Naive B cell (primary cell): ENCODE measurements around the gene WHRN. TPM values are rescaled to one million over a fixed set of nuclear protein-coding genes. Genes with fewer than 3 reads are reported as not detected.

Experiments used
- ATAC-seq, 2 donors: fragments of 150-1000 bp; cut with Tn5 transposase; 2 replicates each; pipeline ENCODE4 v1.10.0; 2021; ENCODE audit warnings: low read depth in 2 of 2, mild to moderate bottlenecking in 2 of 2, moderate library complexity in 2 of 2
- DNase-seq: peaks from one replicate; pipeline ENCODE4 v3.0.0; 2022
- H3K27ac Mint-ChIP-seq, 6 donors: one replicate each; pipeline ENCODE4 v1.8.0; 2020 to 2022; ENCODE audit warnings: mild to moderate bottlenecking in 6 of 6, mixed read lengths in 6 of 6, moderate library complexity in 5 of 6, inconsistent platforms in 2 of 6
- H3K27me3 Mint-ChIP-seq, 3 donors: one replicate each; pipeline ENCODE4 v1.8.0; 2021 to 2022; ENCODE audit warnings: mixed read lengths in 3 of 3, mild to moderate bottlenecking in 1 of 3
- H3K36me3 Mint-ChIP-seq, 2 donors: one replicate each; pipeline ENCODE4 v1.8.0; 2020 to 2022; ENCODE audit warnings: mixed read lengths in 2 of 2, inconsistent platforms in 1 of 2, mild to moderate bottlenecking in 1 of 2
- H3K4me1 Mint-ChIP-seq, 3 donors: one replicate each; pipeline ENCODE4 v1.8.0; 2020 to 2022; ENCODE audit warnings: mixed read lengths in 3 of 3, inconsistent platforms in 1 of 3, mild to moderate bottlenecking in 1 of 3, moderate library complexity in 1 of 3
- H3K4me3 Mint-ChIP-seq, 8 donors: one replicate each; pipeline ENCODE4 v1.8.0; 2020 to 2022; ENCODE audit warnings: mild to moderate bottlenecking in 8 of 8, mixed read lengths in 8 of 8, moderate library complexity in 8 of 8, inconsistent platforms in 2 of 8
- H3K9me3 Mint-ChIP-seq, 7 donors: one replicate each; pipeline ENCODE4 v1.8.0; 2020 to 2022; ENCODE audit warnings: mixed read lengths in 7 of 7, mild to moderate bottlenecking in 5 of 7, inconsistent platforms in 2 of 7, moderate library complexity in 1 of 7
- polyA plus RNA-seq, 6 donors: library from polyadenylated mRNA; unstranded; fragments of 300-500 nt; fragmentation: Illumina TruSeq; gene quantifications; one replicate each; pipeline ENCODE4 v1.2.3, GENCODE V29; 2021; ENCODE audit warnings: low read depth in 6 of 6

WHRN gene
- polyA plus RNA-seq, 6 donors from 2014 or later = 0.27 to 2.0 (median 0.95) TPM

DNA sequence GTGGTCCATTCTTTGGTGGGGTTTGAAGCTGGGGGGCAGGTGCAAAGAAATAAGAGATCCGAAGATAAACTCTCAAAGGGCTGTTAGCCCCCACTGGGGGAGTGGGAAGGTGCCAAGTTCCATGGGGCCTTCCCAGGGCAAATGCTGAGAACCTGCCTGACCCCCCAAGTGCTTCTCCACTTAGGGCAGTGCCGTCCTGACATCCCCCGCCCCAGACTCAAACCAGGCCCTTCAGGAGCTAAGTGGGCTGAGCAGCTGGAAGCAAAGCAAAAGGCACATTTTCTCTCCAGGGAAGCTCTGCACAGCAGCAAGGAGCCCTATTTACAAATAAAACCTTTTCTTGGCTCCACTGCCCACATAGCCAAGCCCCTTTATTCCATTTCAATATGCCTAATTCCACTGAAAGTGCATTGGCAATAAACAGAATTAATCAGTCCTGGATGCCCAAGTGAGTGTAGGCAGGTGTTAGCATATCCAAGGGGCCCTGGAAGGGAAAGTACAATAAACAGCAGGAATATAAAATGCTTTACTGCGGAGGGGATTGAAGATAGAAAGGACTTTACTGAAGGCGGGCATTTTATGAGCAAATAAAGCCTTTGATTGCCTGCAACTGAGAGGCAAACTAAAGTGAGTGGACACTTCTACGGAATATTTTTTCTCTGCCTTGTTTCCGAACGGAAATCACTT, 44.6 kb downstream of the WHRN start:
- DNase-seq (no peak), ATAC-seq (no peak)
- Mint-ChIP-seq H3K27ac (peak overlapping the region in 2 of 6 donors; percentile 41 to 47), H3K27me3 (no peaks in the 10 kb centered on the region), H3K9me3 (peaks cover 0 to 8% (median 0%) of the 10 kb centered on the region in 7 donors), H3K4me3 (peak overlapping the region in 1 of 8 donors; percentile 6), H3K36me3 (no peaks in the 10 kb centered on the region), H3K4me1 (peaks cover 11 to 16% (median 13%) of the 10 kb centered on the region in 3 donors)

- DNase-seq = no peak
Measured at GRCh38 chr9:114459464-114459863, 45.8 kb downstream of the WHRN start.

DNA sequence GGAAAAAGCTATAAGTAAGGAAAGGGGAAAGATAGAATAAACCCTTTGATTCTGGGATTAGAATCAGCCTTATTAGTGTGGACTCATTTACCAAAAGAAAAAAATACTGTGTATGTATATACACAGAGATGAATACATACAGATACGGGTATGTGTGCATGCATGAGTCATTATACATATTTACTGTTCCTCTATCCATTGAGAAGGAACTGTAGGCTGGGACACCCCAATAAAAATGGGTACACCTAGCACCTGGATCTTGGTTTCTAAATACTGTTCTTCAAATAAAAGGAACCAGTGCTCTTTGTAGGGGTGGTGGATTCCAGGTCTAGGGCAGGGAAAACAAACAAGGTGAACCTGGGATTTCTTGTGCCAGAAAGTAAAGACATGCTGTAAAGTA, 48.3 kb downstream of the WHRN start:
- no peak for DNase-seq
- Mint-ChIP-seq H3K9me3 (peaks cover 0 to 14% (median 9%) of the 10 kb centered on the region in 7 donors), H3K36me3 (no peaks in the 10 kb centered on the region), H3K4me3 (no peak overlapping the region), H3K27me3 (no peaks in the 10 kb centered on the region), H3K4me1 (peaks cover 26 to 37% (median 28%) of the 10 kb centered on the region in 3 donors), H3K27ac (no peak overlapping the region)
- no peak for ATAC-seq

More at GRCh38 chr9:114459464-114459863, 45.8 kb downstream of the WHRN start:
- Mint-ChIP-seq H3K9me3 (peaks cover 0 to 7% (median 0%) of the 10 kb centered on the region in 7 donors), H3K4me3 (no peak overlapping the region), H3K27ac (peak overlapping the region in 1 of 6 donors; percentile 33), H3K4me1 (peaks cover 11 to 19% (median 13%) of the 10 kb centered on the region in 3 donors), H3K27me3 (no peaks in the 10 kb centered on the region), H3K36me3 (no peaks in the 10 kb centered on the region)
- ATAC-seq = no peak

GRCh38 chr9:114454652-114455051, 50.6 kb downstream of the WHRN start:
- peaks cover 35 to 49% (median 40%) of the 10 kb centered on the region in 3 donors for H3K4me1 Mint-ChIP-seq
- peaks cover 0 to 14% (median 9%) of the 10 kb centered on the region in 7 donors for H3K9me3 Mint-ChIP-seq
- DNase-seq (no peak), ATAC-seq (no peak)
- H3K27ac Mint-ChIP-seq = no peak overlapping the region
- H3K36me3 Mint-ChIP-seq = no peaks in the 10 kb centered on the region
- H3K27me3 Mint-ChIP-seq = no peaks in the 10 kb centered on the region
- H3K4me3 Mint-ChIP-seq = no peak overlapping the region

DNA sequence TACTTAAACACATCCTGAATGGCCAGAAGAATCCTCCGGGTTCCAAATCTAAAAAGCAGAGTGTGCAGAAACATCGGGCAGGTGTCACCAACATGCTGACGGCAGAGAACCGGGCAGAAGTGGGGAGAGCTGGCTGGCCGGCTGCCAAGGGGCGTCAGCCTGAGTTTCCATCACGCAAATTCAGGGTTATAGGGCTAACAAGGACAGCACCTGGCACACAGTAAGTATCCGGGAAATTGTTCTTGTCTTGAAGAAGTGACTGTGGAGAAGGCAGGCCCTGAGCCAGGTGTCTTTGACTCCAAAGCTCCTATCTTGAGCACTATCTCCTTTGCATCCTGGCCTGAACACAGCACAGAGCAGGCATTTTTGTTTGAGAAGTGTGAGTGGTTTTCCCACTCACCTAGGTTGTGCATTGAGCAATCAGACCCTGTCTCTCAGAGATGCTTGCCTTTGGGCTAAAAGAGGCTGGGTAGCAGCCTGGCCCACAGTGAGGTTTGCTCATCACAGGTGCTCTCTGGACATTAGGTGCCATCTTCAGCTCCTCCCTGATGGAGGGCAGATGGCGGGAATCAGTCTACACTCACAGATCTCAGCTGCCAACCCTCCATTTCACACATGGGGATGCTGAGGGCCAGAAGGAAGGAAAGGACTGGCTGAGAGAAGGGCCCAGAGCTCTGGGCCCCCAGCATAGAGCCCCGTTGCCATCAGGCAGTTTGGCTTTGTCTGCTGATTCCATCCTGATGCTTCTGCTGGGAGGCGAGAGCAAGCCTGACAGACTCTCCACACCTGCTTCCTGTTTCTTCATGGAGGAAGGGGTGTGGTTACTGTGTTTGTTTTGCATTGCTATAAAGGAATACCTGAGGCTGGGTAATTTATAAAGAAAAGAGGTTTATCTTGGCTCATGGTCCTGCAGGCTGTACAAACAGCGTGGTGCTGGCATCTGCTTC, 52.8 kb downstream of the WHRN start:
- Mint-ChIP-seq H3K27ac (peak overlapping the region; percentile 88 to 99 (median 97)), H3K27me3 (no peaks in the 10 kb centered on the region), H3K4me3 (peak overlapping the region; percentile 4 to 83 (median 73)), H3K4me1 (peaks cover 50 to 70% (median 62%) of the 10 kb centered on the region in 3 donors), H3K9me3 (peaks cover 0 to 14% (median 9%) of the 10 kb centered on the region in 7 donors), H3K36me3 (no peaks in the 10 kb centered on the region)
- DNase-seq (peak; percentile 72), ATAC-seq (peak; percentile 53 to 55)

- ATAC-seq = no peak
- peaks cover 57 to 79% (median 70%) of the 10 kb centered on the region in 3 donors for H3K4me1 Mint-ChIP-seq
Measured at GRCh38 chr9:114451707-114452031, 53.6 kb downstream of the WHRN start.

DNA sequence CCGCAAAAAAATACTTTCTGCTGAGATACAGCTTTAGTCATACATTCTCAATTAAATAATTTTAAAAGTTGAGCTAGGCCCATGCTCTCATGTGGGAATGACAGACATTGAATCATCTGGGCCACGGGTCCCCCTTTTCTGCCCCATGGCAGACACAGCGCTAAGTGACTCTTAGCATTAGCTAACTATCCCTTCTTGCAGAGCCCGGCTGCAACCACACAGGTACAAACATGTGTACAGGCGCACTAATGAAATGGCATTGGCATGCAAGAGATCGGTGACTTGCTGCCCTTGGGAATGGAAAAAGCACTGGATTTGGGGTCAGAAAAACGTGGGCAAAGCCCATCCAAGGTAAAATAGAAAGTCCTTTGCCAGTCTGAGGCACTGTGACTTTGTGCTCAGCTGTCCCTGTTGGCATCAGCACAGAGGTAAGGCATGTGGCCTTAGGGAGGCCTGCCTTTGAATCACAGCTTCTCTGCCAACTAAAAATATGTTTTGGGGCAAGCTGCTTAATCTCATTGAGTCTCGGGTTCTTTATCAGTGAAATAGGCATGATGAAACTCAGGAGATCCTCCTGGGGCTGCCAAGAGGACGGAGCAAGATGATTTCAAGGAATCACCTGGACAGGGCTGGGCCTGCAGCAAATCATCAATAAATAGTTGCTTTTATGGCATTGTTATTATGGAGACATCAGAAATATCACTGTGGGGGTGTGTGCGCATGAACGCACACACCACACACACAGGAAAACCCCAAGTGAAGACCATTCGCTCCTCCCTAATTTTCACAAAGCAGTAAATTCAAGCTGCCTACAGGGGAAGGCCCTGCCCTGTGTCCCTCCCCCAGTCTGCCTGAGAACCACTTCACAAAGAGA, 54.2 kb downstream of the WHRN start:
- Mint-ChIP-seq H3K36me3 (no peaks in the 10 kb centered on the region), H3K9me3 (peaks cover 0 to 14% (median 9%) of the 10 kb centered on the region in 7 donors), H3K27ac (peak overlapping the region; percentile 96 to 99 (median 98)), H3K4me3 (peak overlapping the region; percentile 14 to 86 (median 73)), H3K27me3 (no peaks in the 10 kb centered on the region), H3K4me1 (peaks cover 58 to 81% (median 70%) of the 10 kb centered on the region in 3 donors)
- peak; percentile 87 to 88 for ATAC-seq
- peak; percentile 74 for DNase-seq

More at GRCh38 chr9:114451707-114452031, 53.6 kb downstream of the WHRN start:
- Mint-ChIP-seq H3K4me3 (peak overlapping the region; percentile 14 to 86 (median 73)), H3K36me3 (no peaks in the 10 kb centered on the region), H3K27me3 (no peaks in the 10 kb centered on the region), H3K27ac (peak overlapping the region; percentile 96 to 99 (median 98)), H3K9me3 (peaks cover 0 to 14% (median 9%) of the 10 kb centered on the region in 7 donors)
- no peak for DNase-seq

DNA sequence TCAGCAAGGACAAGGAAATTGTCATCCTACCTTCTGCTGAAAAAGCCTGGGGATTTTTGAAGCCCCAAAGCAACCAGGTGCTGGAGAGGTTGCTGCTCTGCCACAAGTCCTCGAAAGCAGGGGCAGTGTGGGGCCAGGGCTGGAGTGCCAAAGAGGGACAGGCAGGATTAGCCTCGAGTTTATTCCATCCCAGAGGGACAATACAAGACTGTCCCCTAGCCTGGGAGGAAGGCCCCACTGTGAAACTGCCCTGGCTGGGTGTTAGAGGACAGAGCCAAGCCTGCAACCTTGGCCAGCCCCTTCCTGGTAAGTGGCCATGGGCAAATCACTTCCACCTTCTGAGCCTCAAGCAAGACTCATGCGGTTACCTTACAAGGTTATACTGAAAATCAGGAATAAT, 55.1 kb downstream of the WHRN start:
- no peaks in the 10 kb centered on the region for H3K36me3 Mint-ChIP-seq
- H3K4me3 Mint-ChIP-seq = no peak overlapping the region
- H3K27ac Mint-ChIP-seq = peak overlapping the region; percentile 66 to 99 (median 95)
- H3K4me1 Mint-ChIP-seq = peaks cover 58 to 81% (median 70%) of the 10 kb centered on the region in 3 donors
- H3K9me3 Mint-ChIP-seq = peaks cover 0 to 14% (median 9%) of the 10 kb centered on the region in 7 donors
- ATAC-seq (no peak), DNase-seq (no peak)
- no peaks in the 10 kb centered on the region for H3K27me3 Mint-ChIP-seq

- Mint-ChIP-seq H3K36me3 (no peaks in the 10 kb centered on the region), H3K4me3 (peak overlapping the region in 3 of 8 donors; percentile 46 to 61 (median 51)), H3K27ac (peak overlapping the region; percentile 84 to 97 (median 92)), H3K4me1 (peaks cover 58 to 75% (median 70%) of the 10 kb centered on the region in 3 donors), H3K27me3 (no peaks in the 10 kb centered on the region), H3K9me3 (peaks cover 0 to 13% (median 8%) of the 10 kb centered on the region in 7 donors)
- DNase-seq (no peak), ATAC-seq (no peak)
Measured at GRCh38 chr9:114449236-114449635, 56.0 kb downstream of the WHRN start.

- peaks cover 57 to 71% (median 67%) of the 10 kb centered on the region in 3 donors for H3K4me1 Mint-ChIP-seq
- H3K4me3 Mint-ChIP-seq = peak overlapping the region in 3 of 8 donors; percentile 0 to 61 (median 46)
- peak overlapping the region; percentile 66 to 97 (median 92) for H3K27ac Mint-ChIP-seq
- no peaks in the 10 kb centered on the region for H3K27me3 Mint-ChIP-seq
- no peak for DNase-seq
- no peak for ATAC-seq
- peaks cover under 1 to 12% (median 7%) of the 10 kb centered on the region in 7 donors for H3K9me3 Mint-ChIP-seq
- peaks cover 0 to 2% of the 10 kb centered on the region in 2 donors for H3K36me3 Mint-ChIP-seq
Measured at GRCh38 chr9:114448706-114449105, 56.6 kb downstream of the WHRN start.

DNA sequence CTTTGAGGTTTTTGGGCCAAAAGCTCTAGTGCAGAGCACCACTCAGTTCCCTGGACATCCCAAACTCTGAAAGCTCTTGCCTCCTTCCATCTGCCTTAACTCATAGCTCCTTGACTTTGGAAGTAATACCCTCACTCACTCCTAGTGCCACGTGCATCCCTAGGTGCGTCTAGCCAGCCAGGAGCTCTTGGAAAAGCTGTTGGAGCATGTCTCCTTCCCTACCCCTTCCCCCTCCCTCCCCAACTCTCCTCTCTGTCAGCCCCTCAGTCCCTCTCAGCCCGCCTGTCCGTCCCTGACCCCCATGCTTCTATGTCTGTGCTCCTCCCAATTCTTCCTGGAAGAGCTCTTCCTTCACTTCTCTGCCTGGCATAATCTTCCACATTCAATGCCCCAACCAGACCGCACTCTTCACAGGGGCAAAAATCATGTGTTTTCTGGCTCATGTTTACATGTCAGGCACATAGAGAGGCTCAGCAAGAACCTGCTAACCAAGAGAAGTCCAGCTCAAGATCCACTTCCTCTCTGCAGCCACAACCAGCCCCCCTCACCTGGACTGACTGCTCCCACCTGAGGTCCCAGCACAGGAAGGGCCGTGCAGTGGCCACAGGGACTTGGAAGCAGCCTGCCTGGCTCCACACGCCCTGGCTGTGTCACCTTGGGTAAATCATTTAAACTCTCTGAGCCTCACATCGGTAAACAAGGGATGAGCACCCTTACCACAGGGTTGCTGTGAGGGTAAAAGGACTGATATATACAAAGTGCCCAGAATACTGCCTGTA, 58.4 kb downstream of the WHRN start:
- peak overlapping the region in 4 of 6 donors; percentile 44 to 92 (median 83) for H3K27ac Mint-ChIP-seq
- H3K4me1 Mint-ChIP-seq = peaks cover 39 to 54% (median 49%) of the 10 kb centered on the region in 3 donors
- no peak overlapping the region for H3K4me3 Mint-ChIP-seq
- ATAC-seq (no peak), DNase-seq (no peak)
- H3K36me3 Mint-ChIP-seq = peaks cover 0 to 14% of the 10 kb centered on the region in 2 donors
- H3K27me3 Mint-ChIP-seq = no peaks in the 10 kb centered on the region
- peaks cover 3 to 13% (median 9%) of the 10 kb centered on the region in 7 donors for H3K9me3 Mint-ChIP-seq

- Mint-ChIP-seq H3K27me3 (no peaks in the 10 kb centered on the region), H3K4me1 (peaks cover 32 to 46% (median 40%) of the 10 kb centered on the region in 3 donors), H3K27ac (peak overlapping the region in 4 of 6 donors; percentile 7 to 59 (median 38)), H3K36me3 (peaks cover 0 to 14% of the 10 kb centered on the region in 2 donors), H3K9me3 (peaks cover 3 to 13% (median 9%) of the 10 kb centered on the region in 7 donors), H3K4me3 (no peak overlapping the region)
- no peak for DNase-seq
- ATAC-seq = no peak
Measured at GRCh38 chr9:114446036-114446435, 59.2 kb downstream of the WHRN start.
